Endothelial cell of umbilical vein (primary cell): ENCODE results near the gene TNKS2. TPM values are rescaled to one million over a fixed set of nuclear protein-coding genes. Genes with fewer than 3 reads are reported as not detected.

Experiments used
- BruUV-seq: library from RNA; stranded (reverse); fragments of 400-500 nt; replicated peaks from 2 replicates; lab custom pipeline; 2021; lab: Mats Ljungman, UMichigan
- CTCF ChIA-PET: fragments of 300-600, 350-600 bp; sonication (Branson Sonifier 250); formaldehyde crosslinking; loops from one replicate; lab custom pipeline; 2021; ENCODE audit warnings: antibody characterized with exemption, inconsistent platforms; lab: Charles Lee
- POLR2A ChIA-PET: fragments of 300-600, 350-600 bp; sonication (Branson Sonifier 250); formaldehyde crosslinking; loops from one replicate; lab custom pipeline; 2021; ENCODE audit warnings: antibody characterized with exemption, inconsistent platforms; lab: Charles Lee
- DNase-seq: peaks from one replicate; pipeline ENCODE4 v3.0.0-alpha.2; 2011; ENCODE audit warnings: low read depth, low spot score
- FAIRE-seq: peaks from 2 replicates; lab custom pipeline; 2011; peaks lifted over from hg19 to GRCh38; lab: Jason Lieb, UNC
- H2AFZ ChIP-seq: 2 replicates; pipeline ENCODE4 v1.6.0; 2012; ENCODE audit warnings: low read depth, low read length, control low read depth, inconsistent platforms
- H3K27ac ChIP-seq: 2 replicates; pipeline ENCODE4 v1.5.1; 2011; ENCODE audit warnings: low read depth, mild to moderate bottlenecking, control low read depth, low read length, moderate library complexity; ENCODE audit not compliant: insufficient read depth
- H3K27me3 ChIP-seq, 2 experiments: 2 replicates each; pipeline versions ENCODE4 v1.6.0 to v1.6.1; 2011; ENCODE audit warnings: low read length in 2 of 2, mixed read lengths in 1 of 2; ENCODE audit not compliant: control insufficient read depth in 2 of 2, insufficient read depth in 2 of 2
- H3K36me3 ChIP-seq, 2 experiments: 2 replicates in 1 of 2; 3 replicates in 1 of 2; pipeline ENCODE4 v1.5.1; 2011; ENCODE audit warnings: low read length in 2 of 2, mild to moderate bottlenecking in 1 of 2, moderate library complexity in 1 of 2; ENCODE audit not compliant: control insufficient read depth in 2 of 2, insufficient read depth in 2 of 2; ENCODE audit errors: extremely low read depth in 1 of 2
- H3K4me1 ChIP-seq: 3 replicates; pipeline ENCODE4 v1.5.1; 2011; ENCODE audit warnings: mild to moderate bottlenecking, low read length; ENCODE audit not compliant: control insufficient read depth, insufficient read depth; ENCODE audit errors: extremely low read depth
- H3K4me2 ChIP-seq: 2 replicates; pipeline ENCODE4 v1.6.1; 2011; ENCODE audit warnings: low read length, control low read depth, mixed read lengths; ENCODE audit not compliant: insufficient read depth
- H3K4me3 ChIP-seq, 3 experiments: fragments of 200-600 bp in 1 of 3; sonication (generic), shearing (Covaris generic) in 1 of 3; replicated peaks in 1 of 3; 2 replicates each; pipeline ENCODE4 v1.5.1; 2011 to 2016; ENCODE audit warnings: control low read depth in 3 of 3, low read length in 3 of 3, mild to moderate bottlenecking in 2 of 3, inconsistent platforms in 1 of 3, low read depth in 1 of 3, moderate library complexity in 1 of 3; ENCODE audit not compliant: insufficient read depth in 1 of 3
- H3K79me2 ChIP-seq: 2 replicates; pipeline ENCODE4 v1.6.0; 2012; ENCODE audit warnings: low read length, inconsistent platforms; ENCODE audit not compliant: control insufficient read depth, insufficient read depth
- H3K9ac ChIP-seq: replicated peaks from 2 replicates; pipeline ENCODE3; 2011; ENCODE audit warnings: low read length, control low read depth; ENCODE audit not compliant: insufficient read depth; ENCODE audit errors: extremely low read depth
- H3K9me1 ChIP-seq: replicated peaks from 3 replicates; pipeline ENCODE4 v1.6.0; 2011; ENCODE audit warnings: mild to moderate bottlenecking, low read length; ENCODE audit not compliant: control insufficient read depth, insufficient read depth; ENCODE audit errors: extremely low read depth
- H3K9me3 ChIP-seq: replicated peaks from 2 replicates; pipeline ENCODE4 v1.5.1; 2012; ENCODE audit warnings: low read length, inconsistent platforms; ENCODE audit not compliant: control insufficient read depth, insufficient read depth
- H4K20me1 ChIP-seq: replicated peaks from 2 replicates; pipeline ENCODE3; 2011; ENCODE audit warnings: mild to moderate bottlenecking, low read length; ENCODE audit not compliant: control insufficient read depth, insufficient read depth; ENCODE audit errors: extremely low read depth
- EZH2 ChIP-seq: IDR thresholded peaks from 2 replicates; pipeline ENCODE4 v1.6.1; 2012; ENCODE audit warnings: borderline replicate concordance, low read depth, mild to moderate bottlenecking, moderate library complexity, low read length, inconsistent platforms; ENCODE audit not compliant: severe bottlenecking
- FOS ChIP-seq: IDR thresholded peaks from 2 replicates; pipeline ENCODE4 v1.6.1; 2011; ENCODE audit warnings: mild to moderate bottlenecking, low read length, moderate library complexity, borderline replicate concordance; ENCODE audit not compliant: insufficient read depth
- GATA2 ChIP-seq: IDR thresholded peaks from 2 replicates; pipeline ENCODE4 v1.7.0; 2011; ENCODE audit warnings: low read depth, mild to moderate bottlenecking, moderate library complexity, mixed read lengths, low read length; ENCODE audit not compliant: insufficient read length, insufficient read depth
- JUN ChIP-seq: IDR thresholded peaks from 2 replicates; pipeline ENCODE4 v1.6.1; 2011; ENCODE audit warnings: borderline replicate concordance, low read depth; ENCODE audit not compliant: insufficient read length, insufficient read depth
- MYC ChIP-seq: IDR thresholded peaks from one replicate; pipeline ENCODE4 v1.6.1; 2011; ENCODE audit warnings: mild to moderate bottlenecking, low read depth, low read length
- POLR2A ChIP-seq: IDR thresholded peaks from 2 replicates; pipeline ENCODE4 v1.6.1; 2012; ENCODE audit warnings: low read depth, mild to moderate bottlenecking, control low read depth, low read length
- POLR2AphosphoS5 ChIP-seq: IDR thresholded peaks from 2 replicates; pipeline ENCODE4 v1.6.1; 2012; ENCODE audit warnings: low read depth, mild to moderate bottlenecking, control low read depth, low read length, moderate library complexity; ENCODE audit not compliant: insufficient read depth
- dilution Hi-C: fragments of 300-500 bp; cut with MboI; formaldehyde crosslinking; loops from one replicate; pipeline ENCODE4 v1.15.0; 2019; ENCODE audit warnings: low sequenced_read_pairs; ENCODE audit not compliant: extremely low pct_ligation_motif_present
- intact Hi-C: fragments of 100-400 bp; cut with micrococcal nuclease; formaldehyde crosslinking; loops from one replicate; pipeline ENCODE4 v1.10.0; 2022
- polyA plus RNA-seq, 4 experiments: library from polyadenylated mRNA; depleted of rRNA in 3 of 4; stranded (reverse) in 3 of 4; unstranded in 1 of 4; fragments of >200 nt; gene quantifications; 2 replicates each; pipeline versions ENCODE4 v1.2.1 to v1.2.3, GENCODE V29; 2011 to 2012; ENCODE audit warnings: missing spikeins in 1 of 4
- total RNA-seq: library from RNA; stranded (reverse); gene quantifications from 2 replicates; pipeline ENCODE4 v1.2.3, GENCODE V29; 2021
- TF ChIP-seq, protein P1 (sequence below): IDR thresholded peaks from 2 replicates; pipeline ENCODE4 v1.6.1; 2011; ENCODE audit not compliant: insufficient read depth, insufficient read length
- TF ChIP-seq, protein P2 (sequence below), 2 donors: IDR thresholded peaks; 1 replicate in 1 of 2; 2 replicates in 1 of 2; pipeline ENCODE4 v1.5.1; 2011; ENCODE audit warnings: low read length in 2 of 2, mild to moderate bottlenecking in 2 of 2, moderate library complexity in 2 of 2, control low read depth in 1 of 2, inconsistent platforms in 1 of 2, low read depth in 1 of 2; ENCODE audit not compliant: insufficient read depth in 1 of 2; ENCODE audit errors: extremely low read depth in 1 of 2

The TNKS2 gene
- total and polyA plus RNA-seq, 2 donors (not counting 3 experiments of a cell fraction or from before 2014, with no cell fraction given): 13.6 to 34.0 TPM

DNA sequence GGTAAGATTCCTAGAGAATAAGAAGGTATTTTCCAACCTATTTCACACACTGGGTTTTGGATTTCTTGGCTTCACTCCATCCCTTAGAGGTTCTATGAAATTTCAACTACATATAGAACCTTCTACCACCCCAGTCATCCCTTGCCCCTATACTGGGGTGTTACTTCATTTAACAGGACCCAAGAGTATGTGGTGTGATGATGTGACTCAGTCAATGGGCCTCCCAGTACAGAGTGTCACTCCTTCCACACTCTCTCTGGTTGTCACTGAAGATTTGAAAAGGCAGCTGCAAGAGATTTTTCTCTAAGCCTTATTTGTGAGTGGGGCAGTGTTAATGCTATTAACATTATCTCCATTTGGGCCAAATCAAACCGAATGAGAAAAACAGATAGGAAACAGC, 77.6 kb downstream of the TNKS2 start:
- dilution Hi-C loops: no loop called here
- Histone ChIP-seq H3K4me1 (no peaks in the 10 kb centered on the region), H3K4me2 (no peak overlapping the region), H3K27ac (no peak overlapping the region), H3K27me3 (no peaks in the 10 kb centered on the region), H3K4me3 (no peak overlapping the region), H3K9me3 (no peaks in the 10 kb centered on the region), H3K36me3 (no peaks in the 10 kb centered on the region), H3K9ac (no peak overlapping the region), H3K9me1 (no peaks in the 10 kb centered on the region), H4K20me1 (no peaks in the 10 kb centered on the region), H3K79me2 (no peaks in the 10 kb centered on the region), H2AFZ (no peak overlapping the region)
- intact Hi-C loops: no loop called here
- TF ChIP-seq POLR2AphosphoS5: no peak
- TF ChIP-seq, protein P1, sequence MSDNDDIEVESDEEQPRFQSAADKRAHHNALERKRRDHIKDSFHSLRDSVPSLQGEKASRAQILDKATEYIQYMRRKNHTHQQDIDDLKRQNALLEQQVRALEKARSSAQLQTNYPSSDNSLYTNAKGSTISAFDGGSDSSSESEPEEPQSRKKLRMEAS: no peak
- no peak for TF ChIP-seq FOS
- TF ChIP-seq POLR2A: no peak
- no peak for TF ChIP-seq JUN
- TF ChIP-seq MYC: no peak
- TF ChIP-seq EZH2: no peak
- no peak for TF ChIP-seq GATA2
- TF ChIP-seq, protein P2, sequence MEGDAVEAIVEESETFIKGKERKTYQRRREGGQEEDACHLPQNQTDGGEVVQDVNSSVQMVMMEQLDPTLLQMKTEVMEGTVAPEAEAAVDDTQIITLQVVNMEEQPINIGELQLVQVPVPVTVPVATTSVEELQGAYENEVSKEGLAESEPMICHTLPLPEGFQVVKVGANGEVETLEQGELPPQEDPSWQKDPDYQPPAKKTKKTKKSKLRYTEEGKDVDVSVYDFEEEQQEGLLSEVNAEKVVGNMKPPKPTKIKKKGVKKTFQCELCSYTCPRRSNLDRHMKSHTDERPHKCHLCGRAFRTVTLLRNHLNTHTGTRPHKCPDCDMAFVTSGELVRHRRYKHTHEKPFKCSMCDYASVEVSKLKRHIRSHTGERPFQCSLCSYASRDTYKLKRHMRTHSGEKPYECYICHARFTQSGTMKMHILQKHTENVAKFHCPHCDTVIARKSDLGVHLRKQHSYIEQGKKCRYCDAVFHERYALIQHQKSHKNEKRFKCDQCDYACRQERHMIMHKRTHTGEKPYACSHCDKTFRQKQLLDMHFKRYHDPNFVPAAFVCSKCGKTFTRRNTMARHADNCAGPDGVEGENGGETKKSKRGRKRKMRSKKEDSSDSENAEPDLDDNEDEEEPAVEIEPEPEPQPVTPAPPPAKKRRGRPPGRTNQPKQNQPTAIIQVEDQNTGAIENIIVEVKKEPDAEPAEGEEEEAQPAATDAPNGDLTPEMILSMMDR (IDR thresholded peaks at IDR 0.05; ENCODE audit: extremely low read depth in 1 of 2, insufficient read depth in 1 of 2, low read depth in 1 of 2, low read length in 2 of 2): no peak
- no peak for FAIRE-seq
- no peak for DNase-seq
- ChIA-PET POLR2A (no interaction called here), CTCF (no interaction called here)
- no TSS peak for BruUV-seq
